Mesendoderm (in vitro differentiated cells): ENCODE data around the gene PYURF.

Experiments used
- DNase-seq: peaks from one replicate; pipeline ENCODE4 v3.0.0; 2013
- H2AK5ac ChIP-seq: 2 replicates; pipeline ENCODE4 v1.6.1; 2013; ENCODE audit warnings: low read length, inconsistent platforms
- H2BK120ac ChIP-seq: 2 replicates; pipeline ENCODE4 v1.6.1; 2013; ENCODE audit warnings: low read depth, mild to moderate bottlenecking, low read length, moderate library complexity, mixed read lengths
- H2BK15ac ChIP-seq: replicated peaks from 2 replicates; pipeline ENCODE4 v1.6.1; 2013; ENCODE audit warnings: low read depth, mild to moderate bottlenecking, moderate library complexity
- H2BK5ac ChIP-seq: 2 replicates; pipeline ENCODE4 v1.6.1; 2013; ENCODE audit warnings: low read length, inconsistent platforms
- H3K18ac ChIP-seq: 2 replicates; pipeline ENCODE4 v1.6.1; 2013; ENCODE audit warnings: mild to moderate bottlenecking, low read length, mixed read lengths
- H3K23ac ChIP-seq: one replicate; pipeline ENCODE4 v1.6.1; 2013; ENCODE audit warnings: low read length
- H3K27ac ChIP-seq: 2 replicates; pipeline ENCODE4 v1.5.1; 2013; ENCODE audit warnings: low read depth, mild to moderate bottlenecking, inconsistent platforms, low read length, moderate library complexity
- H3K27me3 ChIP-seq: 2 replicates; pipeline ENCODE4 v1.6.1; 2013; ENCODE audit warnings: low read length, control low read depth, mild to moderate bottlenecking, inconsistent platforms; ENCODE audit not compliant: insufficient read depth, poor library complexity
- H3K36me3 ChIP-seq: 2 replicates; pipeline ENCODE4 v1.6.1; 2013; ENCODE audit warnings: low read length, inconsistent platforms; ENCODE audit not compliant: control insufficient read depth, insufficient read depth
- H3K4ac ChIP-seq: one replicate; pipeline ENCODE4 v1.6.1; 2013; ENCODE audit warnings: low read depth, mild to moderate bottlenecking, low read length, moderate library complexity
- H3K4me1 ChIP-seq: 2 replicates; pipeline ENCODE4 v1.6.1; 2013; ENCODE audit warnings: low read depth, low read length, inconsistent platforms; ENCODE audit not compliant: control insufficient read depth
- H3K4me2 ChIP-seq: 2 replicates; pipeline ENCODE4 v1.6.1; 2013; ENCODE audit warnings: low read length
- H3K4me3 ChIP-seq: 2 replicates; pipeline ENCODE4 v1.5.1; 2013; ENCODE audit warnings: mild to moderate bottlenecking, low read length
- H3K56ac ChIP-seq: one replicate; pipeline ENCODE4 v1.6.1; 2013; ENCODE audit warnings: low read length
- H3K79me1 ChIP-seq: 2 replicates; pipeline ENCODE4 v1.6.1; 2013; ENCODE audit warnings: low read length, inconsistent platforms
- H3K79me2 ChIP-seq: 2 replicates; pipeline ENCODE4 v1.6.1; 2013; ENCODE audit warnings: mild to moderate bottlenecking, low read length; ENCODE audit not compliant: control insufficient read depth, insufficient read depth
- H3K9ac ChIP-seq: 2 replicates; pipeline ENCODE4 v1.6.1; 2013; ENCODE audit warnings: low read length, inconsistent platforms
- H4K5ac ChIP-seq: one replicate; pipeline ENCODE4 v1.6.1; 2013; ENCODE audit warnings: low read length
- H4K8ac ChIP-seq: one replicate; pipeline ENCODE4 v1.6.1; 2013; ENCODE audit warnings: low read depth, mild to moderate bottlenecking, control low read depth, low read length, moderate library complexity
- WGBS: extraction: QIAGEN DNeasy Blood & Tissue Kit; methylation state at CpG from one replicate; pipeline ENCODE4 v1.1.7; 2013; ENCODE audit warnings: low lambda C conversion rate, missing lambda C conversion rate; ENCODE audit not compliant: insufficient coverage; ENCODE audit errors: extremely low coverage; 5-methylcytosine and 5-hydroxymethylcytosine counted together

PYURF gene

GRCh38 chr4:88497859-88498409 lies 25.6 kb downstream of the PYURF start:
- no CpG with 5 or more reads among the region's 2 CpGs for WGBS
- Histone ChIP-seq H3K79me2 (no peaks in the 10 kb centered on the region), H3K4me2 (no peak overlapping the region), H3K56ac (no peak overlapping the region), H2BK5ac (no peak overlapping the region), H3K9ac (no peak overlapping the region), H3K18ac (no peak overlapping the region), H3K4me1 (no peaks in the 10 kb centered on the region), H4K8ac (no peak overlapping the region), H3K27ac (no peak overlapping the region), H4K5ac (no peak overlapping the region), H3K36me3 (no peaks in the 10 kb centered on the region), H3K4me3 (no peak overlapping the region), H2BK15ac (no peak overlapping the region), H3K27me3 (no peaks in the 10 kb centered on the region), H3K79me1 (no peaks in the 10 kb centered on the region), H3K4ac (no peak overlapping the region), H2BK120ac (no peak overlapping the region), H2AK5ac (no peak overlapping the region), H3K23ac (no peak overlapping the region)
- DNase-seq = no peak

DNA sequence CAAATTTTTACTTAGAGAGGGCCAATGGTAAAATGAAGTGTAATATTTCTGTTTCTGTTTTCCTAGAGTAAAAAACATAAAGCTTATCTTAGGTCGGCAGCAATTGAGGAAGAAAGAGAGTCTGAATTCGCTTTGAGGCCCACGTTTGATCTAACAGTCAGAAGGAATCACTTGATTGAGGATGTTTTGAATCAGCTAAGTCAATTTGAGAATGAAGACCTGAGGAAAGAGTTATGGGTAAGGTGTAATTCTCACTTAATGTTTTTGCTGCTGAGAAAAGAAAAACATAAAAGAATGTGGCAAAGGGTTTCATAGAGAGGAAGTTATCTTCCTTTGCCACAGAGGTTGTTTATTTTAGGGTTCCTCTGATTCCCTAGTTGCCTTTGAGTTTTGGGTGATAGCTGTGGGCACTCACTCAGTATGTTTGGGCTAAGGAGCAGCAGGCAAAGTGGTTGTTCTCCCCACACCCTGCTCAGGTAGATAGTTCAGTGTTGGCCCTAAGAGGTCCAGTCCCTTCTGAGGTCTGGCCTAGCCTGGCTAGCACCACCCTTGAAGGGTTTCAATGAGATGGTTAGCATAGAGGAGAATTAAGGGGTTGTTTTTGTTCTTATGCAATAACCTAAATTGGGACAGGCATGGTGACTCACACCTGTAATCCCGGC lies 34.3 kb downstream of the PYURF start:
- Histone ChIP-seq H2BK15ac (no peak overlapping the region), H3K56ac (no peak overlapping the region), H3K23ac (no peak overlapping the region), H3K18ac (no peak overlapping the region), H3K27me3 (no peaks in the 10 kb centered on the region), H4K8ac (no peak overlapping the region), H3K4me1 (no peaks in the 10 kb centered on the region), H2BK5ac (no peak overlapping the region), H4K5ac (no peak overlapping the region), H3K4me2 (no peak overlapping the region), H3K27ac (no peak overlapping the region), H2BK120ac (no peak overlapping the region), H3K79me2 (no peaks in the 10 kb centered on the region), H3K4me3 (no peak overlapping the region), H3K4ac (no peak overlapping the region), H3K36me3 (no peaks in the 10 kb centered on the region), H3K79me1 (no peaks in the 10 kb centered on the region), H3K9ac (no peak overlapping the region), H2AK5ac (no peak overlapping the region)
- no peak for DNase-seq
- WGBS = no CpG with 5 or more reads among the region's 4 CpGs

DNA sequence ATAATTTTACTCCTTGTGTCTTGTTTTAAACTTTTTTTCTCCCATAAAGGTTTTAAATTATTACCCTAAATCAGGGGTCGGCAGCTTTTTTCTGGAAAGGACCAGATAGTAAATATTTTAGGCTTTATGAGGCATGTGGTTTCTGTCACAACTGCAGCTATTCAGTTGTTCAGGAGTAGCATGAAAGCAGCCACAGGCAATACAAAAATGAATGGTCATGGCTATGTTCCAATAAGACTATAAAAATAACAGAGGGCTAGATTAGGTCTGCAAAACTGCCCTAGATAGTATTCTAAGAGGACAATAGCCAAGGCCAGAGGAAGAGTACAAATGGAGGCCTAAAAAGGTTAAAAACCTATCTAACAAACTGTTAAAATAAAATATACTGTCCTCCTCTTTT lies 42.0 kb downstream of the PYURF start:
- Histone ChIP-seq H3K36me3 (no peaks in the 10 kb centered on the region), H3K56ac (no peak overlapping the region), H3K27me3 (no peaks in the 10 kb centered on the region), H4K5ac (no peak overlapping the region), H3K27ac (no peak overlapping the region), H3K79me2 (no peaks in the 10 kb centered on the region), H3K79me1 (no peaks in the 10 kb centered on the region), H2AK5ac (no peak overlapping the region), H4K8ac (no peak overlapping the region), H3K23ac (no peak overlapping the region), H3K9ac (no peak overlapping the region), H3K4me3 (no peak overlapping the region), H3K4me1 (no peaks in the 10 kb centered on the region), H3K18ac (no peak overlapping the region), H3K4ac (no peak overlapping the region), H2BK15ac (no peak overlapping the region), H3K4me2 (no peak overlapping the region), H2BK5ac (no peak overlapping the region), H2BK120ac (no peak overlapping the region)
- no peak for DNase-seq
- no CpG with 5 or more reads among the region's 1 CpG for WGBS

DNA sequence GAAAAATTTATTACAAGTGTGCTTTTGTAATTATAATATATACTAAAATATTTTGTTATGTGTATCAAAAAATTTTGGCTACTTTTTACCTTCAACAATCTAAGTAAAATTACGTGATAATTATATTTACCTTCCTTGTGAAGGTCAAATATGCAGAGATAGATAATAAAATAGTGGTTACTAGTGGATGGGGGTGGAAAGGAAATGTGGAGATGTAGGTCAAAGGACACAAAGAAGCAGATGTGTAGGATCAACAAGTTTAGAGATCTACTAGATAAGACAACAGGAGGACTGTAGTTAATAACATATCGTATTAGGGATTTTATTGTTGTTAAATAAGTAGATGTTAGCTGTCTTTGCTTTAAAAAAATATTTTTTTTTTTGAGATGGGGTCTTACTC lies 45.3 kb downstream of the PYURF start:
- Histone ChIP-seq H3K4ac (no peak overlapping the region), H3K27ac (no peak overlapping the region), H2BK15ac (no peak overlapping the region), H4K5ac (no peak overlapping the region), H3K27me3 (no peaks in the 10 kb centered on the region), H3K4me3 (no peak overlapping the region), H3K4me2 (no peak overlapping the region), H2AK5ac (no peak overlapping the region), H3K79me1 (no peaks in the 10 kb centered on the region), H3K23ac (no peak overlapping the region), H2BK120ac (no peak overlapping the region), H4K8ac (no peak overlapping the region), H3K79me2 (no peaks in the 10 kb centered on the region), H3K36me3 (no peaks in the 10 kb centered on the region), H2BK5ac (no peak overlapping the region), H3K9ac (no peak overlapping the region), H3K18ac (no peak overlapping the region), H3K56ac (no peak overlapping the region), H3K4me1 (no peaks in the 10 kb centered on the region)
- no peak for DNase-seq
- WGBS = 100% methylated on average over 1 of the region's 2 CpGs

GRCh38 chr4:88477229-88477860 lies 46.2 kb downstream of the PYURF start:
- Histone ChIP-seq H3K4me3 (no peak overlapping the region), H4K8ac (no peak overlapping the region), H3K56ac (no peak overlapping the region), H3K79me1 (no peaks in the 10 kb centered on the region), H3K4me1 (no peaks in the 10 kb centered on the region), H2BK120ac (no peak overlapping the region), H3K4me2 (no peak overlapping the region), H3K36me3 (no peaks in the 10 kb centered on the region), H3K23ac (no peak overlapping the region), H2AK5ac (no peak overlapping the region), H2BK5ac (no peak overlapping the region), H4K5ac (no peak overlapping the region), H3K18ac (no peak overlapping the region), H3K4ac (no peak overlapping the region), H3K27ac (no peak overlapping the region), H3K79me2 (no peaks in the 10 kb centered on the region), H3K27me3 (no peaks in the 10 kb centered on the region), H3K9ac (no peak overlapping the region), H2BK15ac (no peak overlapping the region)
- peak; percentile 8 for DNase-seq
- WGBS = no CpG with 5 or more reads among the region's 5 CpGs
